KOPT-K1 (cell line): ENCODE data around the gene COG7.
"Not testable (repeated sequence)": the region's sequence is repeated elsewhere in the genome, so short reads cannot be mapped to it uniquely, and the experiment has no call there.

Experiments used
- H3K27ac ChIP-seq: fragments of 200-600 bp; sonication (generic); 2 replicates; pipeline ENCODE4 v1.5.1; 2016; ENCODE audit warnings: antibody characterized with exemption, mild to moderate bottlenecking, low read depth, low read length; ENCODE audit not compliant: poor library complexity, severe bottlenecking
- H3K36me3 ChIP-seq: fragments of 200-600 bp; sonication (generic); 2 replicates; pipeline ENCODE4 v1.5.1; 2017; ENCODE audit warnings: antibody characterized with exemption, mild to moderate bottlenecking, low read length, moderate library complexity; ENCODE audit not compliant: insufficient read depth
- H3K9me3 ChIP-seq: fragments of 200-600 bp; sonication (generic); 2 replicates; pipeline ENCODE4 v1.5.1; 2017; ENCODE audit warnings: antibody characterized with exemption, low read length, mild to moderate bottlenecking; ENCODE audit not compliant: insufficient read depth, poor library complexity, severe bottlenecking

The COG7 gene

GRCh38 chr16:23408242-23408822 is 44.7 kb downstream of the COG7 start:
- H3K27ac ChIP-seq, result no peak overlapping the region
- H3K36me3 ChIP-seq, result peaks cover 59% of the 10 kb centered on the region
- H3K9me3 ChIP-seq, result no peaks in the 10 kb centered on the region

DNA sequence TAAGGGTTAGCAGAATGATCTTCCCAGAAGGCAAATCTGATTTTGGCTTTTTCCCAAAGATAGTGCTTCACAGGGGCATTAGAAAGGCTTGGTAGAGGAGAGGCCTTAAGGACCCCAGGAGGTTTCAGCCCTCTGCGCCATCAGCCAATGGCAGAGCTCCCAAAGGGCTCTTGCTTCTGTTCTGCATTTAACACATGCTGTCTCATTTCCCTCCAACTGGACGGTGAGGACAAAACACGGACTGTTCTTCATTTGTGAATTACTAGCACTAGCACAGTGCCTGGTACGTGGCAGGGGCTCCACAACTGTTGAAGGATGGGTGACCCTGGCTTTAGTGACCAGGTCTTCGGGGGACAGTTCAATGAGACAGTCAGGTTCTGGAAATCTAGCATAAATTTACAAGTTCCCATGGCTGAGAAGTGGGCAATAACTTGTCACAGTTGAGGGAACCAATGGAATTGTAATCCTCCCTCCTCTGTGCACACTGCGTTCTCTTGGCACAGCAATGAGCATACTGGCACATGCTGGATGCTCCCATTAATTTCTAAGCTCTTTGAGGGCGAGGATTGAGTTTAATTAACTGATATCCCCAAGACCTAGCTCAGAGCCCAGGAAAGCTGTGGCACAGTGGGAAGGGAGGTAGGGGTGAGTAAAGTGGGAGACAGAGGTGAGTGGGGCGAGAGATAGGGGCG is 45.4 kb downstream of the COG7 start:
- H3K9me3 ChIP-seq, result no peaks in the 10 kb centered on the region
- H3K27ac ChIP-seq, result no peak overlapping the region
- peaks cover 59% of the 10 kb centered on the region for H3K36me3 ChIP-seq

DNA sequence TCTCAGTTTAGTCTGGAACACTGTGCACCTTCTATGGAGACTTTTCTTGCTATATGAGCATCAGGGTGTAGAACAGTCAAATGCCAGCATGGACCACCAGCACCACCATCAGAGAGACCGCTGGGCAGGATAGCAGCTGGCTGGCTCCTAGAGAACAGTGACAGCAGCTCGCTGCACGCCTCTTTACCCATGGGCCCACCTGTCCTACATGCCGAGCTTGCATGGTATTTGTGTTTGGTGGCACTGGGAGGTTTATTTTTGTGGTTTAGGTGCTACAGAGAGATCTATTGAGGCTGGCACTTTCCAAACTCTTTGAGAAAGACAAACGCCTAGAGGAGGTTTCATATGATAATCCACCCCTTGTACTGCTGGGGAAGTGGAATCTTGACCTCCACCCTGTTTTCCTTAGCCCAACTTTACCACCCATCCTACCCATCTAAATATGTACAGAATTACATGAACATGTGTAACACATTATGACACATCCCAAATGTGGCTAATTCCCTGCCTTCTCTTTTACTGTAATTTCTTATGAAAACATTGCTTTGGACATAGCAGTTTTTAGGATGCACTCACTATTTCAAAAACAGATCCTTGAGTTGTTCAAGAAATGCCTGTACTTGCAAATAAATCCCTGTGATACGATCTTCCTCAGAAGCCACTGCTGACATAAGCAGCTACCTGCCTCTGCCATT is 46.3 kb downstream of the COG7 start:
- Histone ChIP-seq H3K9me3 (no peaks in the 10 kb centered on the region), H3K27ac (no peak overlapping the region), H3K36me3 (peaks cover 56% of the 10 kb centered on the region)

DNA sequence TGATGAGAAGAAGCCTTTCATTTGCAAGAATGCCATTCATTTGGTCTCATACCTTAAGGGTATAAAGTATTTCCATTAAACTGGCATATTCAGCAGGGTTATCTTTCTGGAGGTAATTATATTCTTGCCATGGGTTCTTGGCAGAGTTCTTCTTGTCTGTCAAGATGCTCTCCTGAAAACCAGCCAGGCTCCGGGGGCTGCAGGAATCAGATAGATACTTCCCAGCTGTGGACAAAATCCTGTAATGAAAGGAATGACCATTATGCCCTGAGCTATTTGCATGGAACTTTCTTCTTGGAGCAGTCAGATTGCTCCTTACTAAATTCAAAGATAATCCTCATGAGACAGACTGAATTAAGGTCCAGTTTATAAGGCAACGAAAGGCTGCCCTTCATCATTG is 47.0 kb downstream of the COG7 start:
- Histone ChIP-seq H3K9me3 (no peaks in the 10 kb centered on the region), H3K36me3 (peaks cover 63% of the 10 kb centered on the region), H3K27ac (no peak overlapping the region)

GRCh38 chr16:23403547-23403946 is 49.4 kb downstream of the COG7 start:
- H3K9me3 ChIP-seq, result no peaks in the 10 kb centered on the region
- no peak overlapping the region for H3K27ac ChIP-seq
- H3K36me3 ChIP-seq, result peaks cover 70% of the 10 kb centered on the region

DNA sequence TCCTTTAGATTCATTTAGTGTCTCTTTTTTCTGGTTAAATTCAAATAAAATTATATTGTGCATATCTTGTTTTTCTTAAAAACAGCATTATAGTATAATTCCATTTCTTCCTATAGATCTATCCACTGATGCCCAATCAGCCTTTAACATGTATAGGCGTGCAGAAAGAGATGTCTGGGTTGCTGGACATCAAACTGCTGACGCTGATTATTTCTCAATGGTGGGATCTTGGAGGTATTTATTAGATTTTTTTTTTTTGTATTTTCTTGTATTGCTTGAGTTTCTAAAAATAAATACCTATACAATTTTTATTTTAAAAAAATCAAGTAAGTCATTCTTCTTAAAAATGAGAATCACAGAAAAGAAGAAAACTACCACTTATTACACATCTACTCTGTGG is 50.9 kb downstream of the COG7 start:
- no peaks in the 10 kb centered on the region for H3K9me3 ChIP-seq
- H3K36me3 ChIP-seq, result peaks cover 83% of the 10 kb centered on the region
- no peak overlapping the region for H3K27ac ChIP-seq

DNA sequence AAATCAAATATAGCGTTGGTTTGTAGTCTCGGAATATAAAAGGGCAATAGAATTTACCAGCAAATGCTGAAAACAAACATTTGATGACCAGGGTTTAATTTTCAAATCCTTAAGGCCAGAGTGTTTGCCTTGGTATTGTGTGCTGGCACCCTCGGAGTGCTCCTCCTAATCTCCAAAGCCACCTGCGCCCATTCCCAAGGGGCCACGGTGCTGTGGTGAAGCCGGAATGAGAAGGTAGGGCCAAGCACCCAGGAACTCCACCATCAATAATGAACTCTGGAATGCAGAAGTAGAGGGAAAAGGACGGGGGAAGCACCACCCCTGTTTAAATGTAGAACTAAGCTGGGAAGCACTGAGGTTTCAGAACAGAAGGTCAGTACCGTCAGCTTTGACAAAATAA is 51.9 kb downstream of the COG7 start:
- Histone ChIP-seq H3K27ac (no peak overlapping the region), H3K36me3 (peaks cover 78% of the 10 kb centered on the region), H3K9me3 (no peaks in the 10 kb centered on the region)

GRCh38 chr16:23400447-23400846 is 52.5 kb downstream of the COG7 start:
- H3K36me3 ChIP-seq, result peaks cover 74% of the 10 kb centered on the region
- not testable (repeated sequence) for H3K27ac ChIP-seq, H3K9me3 ChIP-seq

GRCh38 chr16:23398987-23399805 is 53.8 kb downstream of the COG7 start:
- peaks cover 69% of the 10 kb centered on the region for H3K36me3 ChIP-seq
- H3K27ac ChIP-seq, result no peak overlapping the region
- H3K9me3 ChIP-seq, result no peaks in the 10 kb centered on the region

GRCh38 chr16:23397464-23397863 is 55.5 kb downstream of the COG7 start:
- Histone ChIP-seq H3K27ac (no peak overlapping the region), H3K36me3 (peaks cover 60% of the 10 kb centered on the region), H3K9me3 (no peaks in the 10 kb centered on the region)

DNA sequence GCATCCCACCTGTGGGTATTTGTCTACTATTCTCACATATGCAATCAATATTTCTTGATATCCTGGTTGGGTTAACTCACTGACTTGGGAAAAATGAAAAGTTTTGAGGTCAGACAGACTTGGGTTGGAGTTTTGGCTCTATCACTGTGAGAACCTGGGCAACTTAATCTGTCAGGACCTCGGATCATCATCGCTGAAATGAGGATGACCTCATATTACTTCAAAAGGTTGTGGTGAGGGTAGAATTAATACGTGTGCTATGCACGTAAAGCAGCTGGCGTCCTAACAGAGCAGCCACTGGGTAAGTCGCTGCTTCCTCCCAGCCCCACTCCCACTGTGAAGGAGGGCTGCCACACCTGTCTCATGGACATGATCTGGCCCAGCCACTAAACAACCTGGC is 57.3 kb downstream of the COG7 start:
- Histone ChIP-seq H3K27ac (no peak overlapping the region), H3K9me3 (no peaks in the 10 kb centered on the region), H3K36me3 (peaks cover 65% of the 10 kb centered on the region)

DNA sequence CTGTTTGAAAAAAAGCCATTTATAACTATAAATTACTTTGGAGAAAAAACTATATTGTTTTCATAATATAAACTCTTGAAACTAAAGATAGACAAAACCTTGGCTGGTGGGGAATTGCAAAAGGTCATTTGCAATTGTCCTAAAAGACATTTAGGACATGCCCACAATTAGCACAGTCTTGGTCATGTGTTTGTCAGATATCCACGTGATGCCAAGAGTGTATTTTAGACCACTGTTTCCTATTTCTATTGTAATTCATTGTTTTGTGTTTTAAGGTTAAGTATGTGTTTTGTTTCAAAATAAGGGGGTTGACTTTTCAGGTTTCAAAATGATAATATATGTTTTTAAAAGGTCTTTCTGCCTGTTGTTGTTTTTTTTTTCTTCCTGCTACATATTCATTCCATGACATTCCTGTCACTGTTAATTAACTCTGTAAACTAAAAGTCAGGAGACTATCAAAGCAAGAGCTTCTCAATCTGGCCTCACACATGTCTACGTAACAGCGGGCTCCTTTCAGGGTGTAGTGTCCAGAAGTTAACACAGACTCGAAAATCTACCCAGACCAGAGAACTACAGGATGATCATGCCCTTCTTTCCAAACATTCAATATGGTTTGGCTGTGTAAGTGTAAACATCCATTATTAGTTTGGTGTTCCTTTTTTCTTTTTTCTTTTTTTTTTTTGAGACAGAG is 58.7 kb downstream of the COG7 start:
- Histone ChIP-seq H3K36me3 (peaks cover 59% of the 10 kb centered on the region), H3K27ac (no peak overlapping the region), H3K9me3 (no peaks in the 10 kb centered on the region)

DNA sequence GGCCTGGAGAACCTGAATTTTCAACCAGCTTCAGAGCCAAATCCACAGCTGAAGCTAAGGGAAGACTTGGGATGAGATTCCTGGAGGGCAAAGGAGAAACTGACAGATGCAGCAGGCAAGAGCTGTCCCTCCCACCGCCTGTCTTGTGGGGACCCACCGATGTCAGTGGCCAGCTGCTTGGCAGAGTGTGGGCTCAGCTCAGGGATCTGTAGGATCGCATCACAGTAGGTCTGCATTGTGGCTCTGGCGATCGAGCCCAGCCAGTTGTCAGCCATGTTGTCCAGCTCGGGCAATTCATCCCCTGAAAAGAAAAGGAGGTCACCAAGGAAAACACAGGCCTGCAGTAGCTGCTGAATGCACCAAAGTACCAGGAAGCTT is 60.8 kb downstream of the COG7 start:
- Histone ChIP-seq H3K9me3 (no peaks in the 10 kb centered on the region), H3K36me3 (peaks cover 47% of the 10 kb centered on the region), H3K27ac (no peak overlapping the region)

GRCh38 chr16:23391381-23392222 is 61.4 kb downstream of the COG7 start:
- Histone ChIP-seq H3K36me3 (peaks cover 47% of the 10 kb centered on the region), H3K27ac (no peak overlapping the region)

More at GRCh38 chr16:23391381-23392222, 61.4 kb downstream of the COG7 start:
- no peaks in the 10 kb centered on the region for H3K9me3 ChIP-seq
